Activated naive CD8-positive, alpha-beta T cell treated with anti-CD3 and anti-CD28 coated beads, Interleukin-2, amount 50 U/mL, for 16 hours (primary cell): ENCODE data around the gene KCNJ8.

Source experiments
- DNase-seq: peaks from one replicate; pipeline ENCODE4 v3.0.0-alpha.2; 2020; ENCODE audit warnings: low read depth, low spot score

KCNJ8 gene

GRCh38 chr12:21715386-21715785 is 59.1 kb downstream of the KCNJ8 start:
- no peak for DNase-seq
